Measurements from ENCODE around the gene ROR1.

GRCh38 chr1:63775418-63776127, 1.8 kb downstream of the ROR1 start:
- no peak for TF ChIP-seq POLR2A (IDR thresholded peaks at IDR 0.05)
- TF ChIP-seq, protein P1, sequence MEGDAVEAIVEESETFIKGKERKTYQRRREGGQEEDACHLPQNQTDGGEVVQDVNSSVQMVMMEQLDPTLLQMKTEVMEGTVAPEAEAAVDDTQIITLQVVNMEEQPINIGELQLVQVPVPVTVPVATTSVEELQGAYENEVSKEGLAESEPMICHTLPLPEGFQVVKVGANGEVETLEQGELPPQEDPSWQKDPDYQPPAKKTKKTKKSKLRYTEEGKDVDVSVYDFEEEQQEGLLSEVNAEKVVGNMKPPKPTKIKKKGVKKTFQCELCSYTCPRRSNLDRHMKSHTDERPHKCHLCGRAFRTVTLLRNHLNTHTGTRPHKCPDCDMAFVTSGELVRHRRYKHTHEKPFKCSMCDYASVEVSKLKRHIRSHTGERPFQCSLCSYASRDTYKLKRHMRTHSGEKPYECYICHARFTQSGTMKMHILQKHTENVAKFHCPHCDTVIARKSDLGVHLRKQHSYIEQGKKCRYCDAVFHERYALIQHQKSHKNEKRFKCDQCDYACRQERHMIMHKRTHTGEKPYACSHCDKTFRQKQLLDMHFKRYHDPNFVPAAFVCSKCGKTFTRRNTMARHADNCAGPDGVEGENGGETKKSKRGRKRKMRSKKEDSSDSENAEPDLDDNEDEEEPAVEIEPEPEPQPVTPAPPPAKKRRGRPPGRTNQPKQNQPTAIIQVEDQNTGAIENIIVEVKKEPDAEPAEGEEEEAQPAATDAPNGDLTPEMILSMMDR (IDR thresholded peaks at IDR 0.05) = no peak

All from testis (tissue), 2 donors.